GM18519 (cell line): Measurements from ENCODE around the gene METTL21A.

Experiments
- ATAC-seq: cut with Tn5 transposase; IDR thresholded peaks from one replicate; pipeline ENCODE4 v1.9.1; 2021; ENCODE audit warnings: mild to moderate bottlenecking, moderate library complexity; ENCODE audit not compliant: unreplicated experiment, low FRiP score

Gene METTL21A

GRCh38 chr2:207624185-207625013 is 795 bp downstream of the METTL21A start:
- ATAC-seq: peak; percentile 24

- ATAC-seq: no peak
These were observed 3.6 kb downstream of the METTL21A start for GRCh38 chr2:207621501-207622039.

GRCh38 chr2:207619764-207620203 is 5.4 kb downstream of the METTL21A start:
- ATAC-seq: no peak

- no peak for ATAC-seq
These were observed 8.1 kb downstream of the METTL21A start for GRCh38 chr2:207617011-207617671.

GRCh38 chr2:207616185-207616584 is 9.0 kb downstream of the METTL21A start:
- ATAC-seq: no peak

- no peak for ATAC-seq
These were observed 10.4 kb downstream of the METTL21A start for GRCh38 chr2:207614824-207615223.

- no peak for ATAC-seq
These were observed 12.5 kb downstream of the METTL21A start for GRCh38 chr2:207612714-207613113.

GRCh38 chr2:207606829-207607228 is 18.4 kb downstream of the METTL21A start:
- no peak for ATAC-seq

GRCh38 chr2:207606399-207606798 is 18.8 kb downstream of the METTL21A start:
- no peak for ATAC-seq

GRCh38 chr2:207603486-207603885 is 21.7 kb downstream of the METTL21A start:
- ATAC-seq: no peak

GRCh38 chr2:207601774-207602173 is 23.4 kb downstream of the METTL21A start:
- ATAC-seq: no peak

- ATAC-seq: no peak
These were observed 25.0 kb downstream of the METTL21A start for GRCh38 chr2:207600231-207600630.

GRCh38 chr2:207599636-207600035 is 25.6 kb downstream of the METTL21A start:
- ATAC-seq: no peak

GRCh38 chr2:207594731-207595130 is 30.5 kb downstream of the METTL21A start:
- no peak for ATAC-seq

GRCh38 chr2:207594264-207594663 is 30.9 kb downstream of the METTL21A start:
- no peak for ATAC-seq

GRCh38 chr2:207593277-207593676 is 31.9 kb downstream of the METTL21A start:
- ATAC-seq: no peak

- no peak for ATAC-seq
These were observed 36.1 kb downstream of the METTL21A start for GRCh38 chr2:207589143-207589542.

GRCh38 chr2:207587305-207587704 is 37.9 kb downstream of the METTL21A start:
- no peak for ATAC-seq

- ATAC-seq: no peak
These were observed 40.2 kb downstream of the METTL21A start for GRCh38 chr2:207584952-207585351.

GRCh38 chr2:207571370-207571769 is 53.8 kb downstream of the METTL21A start:
- no peak for ATAC-seq

- ATAC-seq: no peak
These were observed 57.5 kb downstream of the METTL21A start for GRCh38 chr2:207567671-207568070.
